ENCODE measurements around the gene KCNMB1.

Gene KCNMB1

GRCh38 chr5:170355601-170356098 lies 33.5 kb downstream of the KCNMB1 start:
- H3K27ac ChIP-seq = no peak overlapping the region
- H3K4me1 ChIP-seq (ENCODE audit: control insufficient read depth in 1 of 2, insufficient read depth in 1 of 2, low read depth in 1 of 2, low read length in 1 of 2) = peaks cover 40 to 55% of the 10 kb centered on the region in 2 experiments
- H3K9me3 ChIP-seq = no peaks in the 10 kb centered on the region
- H3K4me3 ChIP-seq (ENCODE audit: low read depth in 1 of 2, low read length in 1 of 2) = no peak overlapping the region
- no peaks in the 10 kb centered on the region for H3K36me3 ChIP-seq
- peaks cover 7% of the 10 kb centered on the region for H3K27me3 ChIP-seq
- TF ChIP-seq CTCF (IDR thresholded peaks at IDR 0.05) = no peak

GRCh38 chr5:170353961-170354360 lies 35.2 kb downstream of the KCNMB1 start:
- peaks cover 23 to 38% of the 10 kb centered on the region in 2 experiments for H3K4me1 ChIP-seq (ENCODE audit: control insufficient read depth in 1 of 2, insufficient read depth in 1 of 2, low read depth in 1 of 2, low read length in 1 of 2)
- H3K9me3 ChIP-seq = no peaks in the 10 kb centered on the region
- H3K27ac ChIP-seq = no peak overlapping the region
- no peak for TF ChIP-seq CTCF (IDR thresholded peaks at IDR 0.05)
- no peaks in the 10 kb centered on the region for H3K36me3 ChIP-seq
- H3K4me3 ChIP-seq (ENCODE audit: low read depth in 1 of 2, low read length in 1 of 2) = no peak overlapping the region
- peaks cover 7% of the 10 kb centered on the region for H3K27me3 ChIP-seq

GRCh38 chr5:170353011-170353761 lies 36.0 kb downstream of the KCNMB1 start:
- no peak overlapping the region for H3K4me3 ChIP-seq (ENCODE audit: low read depth in 1 of 2, low read length in 1 of 2)
- H3K4me1 ChIP-seq (ENCODE audit: control insufficient read depth in 1 of 2, insufficient read depth in 1 of 2, low read depth in 1 of 2, low read length in 1 of 2) = peaks cover 15 to 30% of the 10 kb centered on the region in 2 experiments
- TF ChIP-seq CTCF (IDR thresholded peaks at IDR 0.05) = no peak
- no peaks in the 10 kb centered on the region for H3K9me3 ChIP-seq
- H3K27me3 ChIP-seq = peaks cover 7% of the 10 kb centered on the region
- no peaks in the 10 kb centered on the region for H3K36me3 ChIP-seq
- no peak overlapping the region for H3K27ac ChIP-seq

- Histone ChIP-seq H3K4me3 (ENCODE audit: low read depth in 1 of 2, low read length in 1 of 2) (no peak overlapping the region), H3K27ac (no peak overlapping the region), H3K9me3 (no peaks in the 10 kb centered on the region), H3K27me3 (peaks cover 4% of the 10 kb centered on the region), H3K4me1 (ENCODE audit: control insufficient read depth in 1 of 2, insufficient read depth in 1 of 2, low read depth in 1 of 2, low read length in 1 of 2) (peaks cover 0 to 4% of the 10 kb centered on the region in 2 experiments), H3K36me3 (no peaks in the 10 kb centered on the region)
- no peak for TF ChIP-seq CTCF (IDR thresholded peaks at IDR 0.05)
Measured at GRCh38 chr5:170348137-170348633, 41.0 kb downstream of the KCNMB1 start.

- Histone ChIP-seq H3K27me3 (no peaks in the 10 kb centered on the region), H3K4me3 (ENCODE audit: low read depth in 1 of 2, low read length in 1 of 2) (no peak overlapping the region), H3K9me3 (no peaks in the 10 kb centered on the region), H3K36me3 (no peaks in the 10 kb centered on the region), H3K4me1 (ENCODE audit: control insufficient read depth in 1 of 2, insufficient read depth in 1 of 2, low read depth in 1 of 2, low read length in 1 of 2) (peaks cover 7 to 8% of the 10 kb centered on the region in 2 experiments), H3K27ac (no peak overlapping the region)
- TF ChIP-seq CTCF (IDR thresholded peaks at IDR 0.05) = no peak
Measured at GRCh38 chr5:170347022-170347567, 42.1 kb downstream of the KCNMB1 start.
